Fibroblast of the aortic adventitia (primary cell): ENCODE data around the gene RBM5. TPM values are rescaled to one million over a fixed set of nuclear protein-coding genes. Genes with fewer than 3 reads are reported as not detected.

Source experiments
- DNase-seq: peaks from one replicate; pipeline ENCODE4 v3.0.0-alpha.2; 2010; ENCODE audit warnings: low read depth
- H3K4me3 ChIP-seq: 2 replicates; pipeline ENCODE4 v1.5.1; 2011; ENCODE audit warnings: low read depth, mild to moderate bottlenecking, control low read depth, low read length, moderate library complexity
- total RNA-seq: library from RNA; depleted of rRNA; stranded (reverse); fragments of >200 nt; gene quantifications from 2 replicates; pipeline ENCODE4 v1.2.3, GENCODE V29; 2012; ENCODE audit warnings: low replicate concordance
- TF ChIP-seq, protein P1 (sequence below): IDR thresholded peaks from 2 replicates; pipeline ENCODE4 v1.5.1; 2011; ENCODE audit warnings: mild to moderate bottlenecking, low read length, control low read depth, inconsistent platforms; ENCODE audit not compliant: insufficient read depth

RBM5 gene
- total RNA-seq, 1 donor: 142 TPM

DNA sequence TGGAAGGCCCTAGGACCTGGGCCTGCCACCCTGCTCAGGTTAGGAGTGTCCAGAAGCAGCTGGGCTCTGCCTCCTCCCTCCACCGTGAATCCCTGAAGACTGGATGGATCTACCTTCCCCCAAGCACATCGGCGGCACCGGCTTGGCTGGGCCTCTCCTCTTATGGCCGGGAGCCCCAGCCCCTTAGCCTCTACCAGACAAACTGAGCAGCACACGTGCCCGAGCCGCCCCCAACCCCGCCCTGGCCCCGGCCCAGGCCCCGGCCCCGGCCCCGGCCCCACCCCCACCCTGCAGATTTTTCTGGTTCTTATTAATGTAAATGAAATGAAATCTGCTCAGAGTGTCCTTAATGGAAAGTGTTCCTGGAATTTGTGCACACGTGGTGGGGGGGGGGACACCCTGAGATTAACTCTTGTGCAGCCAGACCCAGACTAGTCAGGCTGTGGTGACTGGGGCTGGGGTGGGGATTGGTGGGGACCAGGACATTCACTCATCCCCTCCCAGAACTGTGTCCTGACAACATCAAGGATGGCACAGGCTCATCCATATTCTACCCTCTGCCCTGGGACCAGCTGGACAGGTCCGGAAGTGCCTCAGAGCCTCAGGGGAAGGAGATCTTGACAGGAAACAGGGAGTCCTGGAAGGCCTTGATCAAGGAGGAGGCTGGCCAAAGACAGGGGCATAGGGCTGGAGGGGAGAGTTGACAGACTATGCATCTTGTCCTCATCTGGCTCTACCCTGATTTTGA lies 35.5 kb downstream of the RBM5 start:
- no peak for DNase-seq
- TF ChIP-seq, protein P1, sequence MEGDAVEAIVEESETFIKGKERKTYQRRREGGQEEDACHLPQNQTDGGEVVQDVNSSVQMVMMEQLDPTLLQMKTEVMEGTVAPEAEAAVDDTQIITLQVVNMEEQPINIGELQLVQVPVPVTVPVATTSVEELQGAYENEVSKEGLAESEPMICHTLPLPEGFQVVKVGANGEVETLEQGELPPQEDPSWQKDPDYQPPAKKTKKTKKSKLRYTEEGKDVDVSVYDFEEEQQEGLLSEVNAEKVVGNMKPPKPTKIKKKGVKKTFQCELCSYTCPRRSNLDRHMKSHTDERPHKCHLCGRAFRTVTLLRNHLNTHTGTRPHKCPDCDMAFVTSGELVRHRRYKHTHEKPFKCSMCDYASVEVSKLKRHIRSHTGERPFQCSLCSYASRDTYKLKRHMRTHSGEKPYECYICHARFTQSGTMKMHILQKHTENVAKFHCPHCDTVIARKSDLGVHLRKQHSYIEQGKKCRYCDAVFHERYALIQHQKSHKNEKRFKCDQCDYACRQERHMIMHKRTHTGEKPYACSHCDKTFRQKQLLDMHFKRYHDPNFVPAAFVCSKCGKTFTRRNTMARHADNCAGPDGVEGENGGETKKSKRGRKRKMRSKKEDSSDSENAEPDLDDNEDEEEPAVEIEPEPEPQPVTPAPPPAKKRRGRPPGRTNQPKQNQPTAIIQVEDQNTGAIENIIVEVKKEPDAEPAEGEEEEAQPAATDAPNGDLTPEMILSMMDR: no peak

GRCh38 chr3:50124800-50125178 lies 36.1 kb downstream of the RBM5 start:
- TF ChIP-seq, protein P1: no peak
- no peak overlapping the region for H3K4me3 ChIP-seq
- DNase-seq: no peak

More for the DNA sequence above, 35.5 kb downstream of the RBM5 start:
- no peak overlapping the region for H3K4me3 ChIP-seq

GRCh38 chr3:50125541-50126286 lies 37.0 kb downstream of the RBM5 start:
- TF ChIP-seq, protein P1: no peak
- no peak overlapping the region for H3K4me3 ChIP-seq
- DNase-seq: no peak

GRCh38 chr3:50126287-50127211 lies 37.8 kb downstream of the RBM5 start:
- H3K4me3 ChIP-seq: no peak overlapping the region
- TF ChIP-seq, protein P1: no peak
- peak; percentile 25 for DNase-seq

- DNase-seq: no peak
- no peak overlapping the region for H3K4me3 ChIP-seq
- TF ChIP-seq, protein P1: no peak
Measured at GRCh38 chr3:50127251-50127691, 38.6 kb downstream of the RBM5 start.

DNA sequence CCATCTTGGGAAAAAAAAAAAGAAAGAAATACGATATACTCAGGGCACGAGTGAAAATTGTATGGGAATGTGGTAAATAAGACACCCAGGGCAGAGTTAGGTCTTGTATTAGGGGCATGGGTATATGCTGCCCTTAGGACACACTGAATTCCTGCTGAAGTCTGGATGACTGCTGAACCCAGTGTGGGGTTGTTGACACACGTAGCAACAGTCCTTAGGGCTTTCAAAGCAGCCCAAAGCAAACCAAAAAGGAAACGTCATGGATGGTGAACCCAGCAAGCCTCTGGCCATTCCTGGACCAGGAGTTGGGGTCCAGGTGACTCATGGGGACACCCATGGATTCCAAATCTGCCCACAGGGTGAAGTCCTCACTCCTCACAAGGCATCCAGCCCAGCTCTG lies 39.3 kb downstream of the RBM5 start:
- no peak for DNase-seq
- TF ChIP-seq, protein P1: no peak

More for the DNA sequence above, 39.3 kb downstream of the RBM5 start:
- H3K4me3 ChIP-seq: no peak overlapping the region
